Fibroblast of skin of scalp (primary cell): Measurements from ENCODE around the gene RNU1-1.
A peak's percentile ranks its signal among the peaks of the same experiment; 100 is the strongest.
"Not testable (repeated sequence)": the region's sequence is repeated elsewhere in the genome, so short reads cannot be mapped to it uniquely, and the experiment has no call there.

Experiments
- DNase-seq: peaks from one replicate; pipeline ENCODE4 v3.0.0-alpha.2; 2013

RNU1-1 gene

DNA sequence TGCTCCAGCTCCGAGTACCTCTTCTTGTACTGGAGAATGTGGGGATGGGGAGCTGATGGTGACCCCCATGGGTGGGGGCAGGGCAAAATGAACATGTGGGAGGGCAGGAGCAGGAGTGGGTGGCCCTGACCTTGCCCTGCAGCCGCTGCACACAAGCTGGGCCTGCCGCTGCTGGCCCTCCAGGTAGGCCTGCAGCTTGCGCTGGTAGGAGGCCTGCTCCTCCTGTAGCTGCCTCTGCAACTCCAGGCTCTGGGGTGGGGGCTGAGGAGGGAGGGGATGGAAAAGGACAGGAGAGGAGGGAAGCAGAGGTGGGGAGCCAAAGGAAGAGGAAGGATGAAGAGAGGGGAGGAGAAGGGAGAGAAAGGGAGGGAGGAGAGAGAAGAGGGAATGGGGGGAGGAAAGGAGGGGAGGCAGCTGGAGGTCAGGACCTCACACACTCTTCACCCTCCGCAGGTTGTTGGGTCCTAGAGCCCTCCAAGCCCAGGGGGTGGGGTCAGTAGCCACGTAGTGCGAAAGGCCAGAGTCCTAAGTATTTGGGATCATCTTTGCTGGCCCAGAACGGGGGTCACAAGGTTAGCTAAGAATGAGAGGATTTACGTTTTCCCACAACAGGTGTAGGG, 22.9 kb downstream of the RNU1-1 start:
- DNase-seq = no peak

DNA sequence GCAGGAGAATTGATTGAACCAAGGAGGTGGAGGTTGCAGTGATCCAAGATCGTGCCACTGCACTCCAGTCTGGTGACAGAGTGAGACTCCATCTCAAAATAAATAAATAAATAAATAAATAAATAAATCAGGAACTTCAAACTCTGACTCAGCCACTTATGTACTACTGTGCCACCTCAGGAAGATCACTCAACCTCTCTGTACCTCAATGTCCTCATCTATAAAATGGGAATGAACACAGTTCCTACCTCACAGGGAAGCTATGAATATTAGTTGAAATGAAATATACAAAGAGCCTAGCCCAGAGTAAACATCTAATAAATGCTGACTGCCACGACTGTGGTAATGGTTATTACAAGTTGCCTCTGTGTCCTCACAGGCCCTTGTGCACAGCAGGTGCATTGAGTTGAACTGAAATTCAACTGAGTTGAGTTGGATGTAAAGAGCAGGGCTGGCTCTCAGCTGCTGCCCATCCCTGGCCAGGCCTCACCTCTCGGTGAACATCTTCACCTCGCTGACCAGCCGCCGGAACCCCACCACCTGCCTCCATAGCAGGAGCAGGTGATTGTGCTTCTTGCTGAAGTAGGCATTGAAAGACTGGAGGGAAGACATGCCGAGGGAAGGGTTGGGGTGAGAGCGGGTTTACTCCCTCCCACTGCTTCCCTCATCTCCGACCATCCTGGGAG, 24.7 kb downstream of the RNU1-1 start:
- not testable (repeated sequence) for DNase-seq

- not testable (repeated sequence) for DNase-seq
These were observed 27.1 kb downstream of the RNU1-1 start for GRCh38 chr1:16487011-16487410.

DNA sequence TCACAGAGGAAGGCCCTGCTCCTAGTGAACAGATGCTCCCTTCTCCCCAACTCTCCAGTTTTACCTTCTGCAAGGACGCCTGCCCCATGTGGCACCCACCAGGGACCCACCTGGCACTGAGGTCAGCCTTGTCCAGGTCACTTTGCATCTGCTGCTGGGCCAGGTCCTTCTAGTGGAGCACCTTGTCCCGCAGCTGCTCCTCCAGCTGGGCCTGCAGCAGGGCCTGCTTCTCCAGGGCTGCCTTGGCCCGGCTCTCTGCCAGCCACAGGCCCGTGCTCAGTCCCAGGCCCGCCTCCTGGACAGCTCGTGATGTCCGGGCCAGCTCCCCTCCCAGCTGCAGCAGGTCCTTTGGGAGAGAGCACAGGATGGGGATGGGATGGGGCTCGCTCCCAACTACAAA, 27.8 kb downstream of the RNU1-1 start:
- not testable (repeated sequence) for DNase-seq

DNA sequence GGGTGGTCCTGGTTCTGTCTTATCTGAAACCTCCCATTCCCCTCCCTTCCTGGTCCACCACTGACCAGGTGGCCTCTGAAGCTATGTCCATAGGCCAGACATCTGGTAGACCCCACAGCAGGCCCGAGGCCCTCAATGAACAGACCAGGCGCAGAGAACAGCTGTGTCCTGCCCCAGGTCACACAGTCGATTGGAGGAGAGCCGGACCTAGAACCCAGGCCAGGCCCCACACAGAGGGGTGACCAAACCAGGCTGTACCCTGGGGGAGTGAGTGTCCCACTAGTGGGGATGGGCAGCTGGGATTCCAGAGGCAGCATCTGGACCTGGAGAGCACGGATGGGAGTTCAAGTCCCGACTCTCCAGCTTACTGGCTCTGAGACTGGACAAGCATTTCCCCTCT, 29.2 kb downstream of the RNU1-1 start:
- no peak for DNase-seq

DNA sequence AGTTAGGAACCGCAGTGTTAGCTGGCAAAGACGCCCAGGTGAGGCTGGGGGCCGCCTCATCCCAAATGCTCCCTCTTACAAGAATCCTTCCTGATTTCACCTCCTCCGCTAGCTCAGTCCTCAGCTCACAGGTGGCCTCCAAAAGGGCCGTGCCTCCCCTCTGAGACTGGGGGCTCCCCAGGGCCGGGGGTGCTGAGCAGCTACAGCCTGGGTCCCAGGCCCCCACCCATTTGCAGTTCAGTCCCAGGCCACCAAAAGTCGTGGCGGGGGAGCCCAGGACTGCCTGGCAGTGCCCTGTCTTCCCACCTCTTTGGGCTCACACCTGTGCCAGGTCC, 29.6 kb downstream of the RNU1-1 start:
- no peak for DNase-seq

GRCh38 chr1:16483639-16484500, 30.2 kb downstream of the RNU1-1 start:
- not testable (repeated sequence) for DNase-seq

GRCh38 chr1:16483146-16483545, 30.9 kb downstream of the RNU1-1 start:
- DNase-seq = not testable (repeated sequence)

- no peak for DNase-seq
These were observed 36.0 kb downstream of the RNU1-1 start for GRCh38 chr1:16478091-16478490.

GRCh38 chr1:16475771-16476770, 38.0 kb downstream of the RNU1-1 start:
- DNase-seq = not testable (repeated sequence)

- DNase-seq = not testable (repeated sequence)
These were observed 39.2 kb downstream of the RNU1-1 start for GRCh38 chr1:16474891-16475290.

DNA sequence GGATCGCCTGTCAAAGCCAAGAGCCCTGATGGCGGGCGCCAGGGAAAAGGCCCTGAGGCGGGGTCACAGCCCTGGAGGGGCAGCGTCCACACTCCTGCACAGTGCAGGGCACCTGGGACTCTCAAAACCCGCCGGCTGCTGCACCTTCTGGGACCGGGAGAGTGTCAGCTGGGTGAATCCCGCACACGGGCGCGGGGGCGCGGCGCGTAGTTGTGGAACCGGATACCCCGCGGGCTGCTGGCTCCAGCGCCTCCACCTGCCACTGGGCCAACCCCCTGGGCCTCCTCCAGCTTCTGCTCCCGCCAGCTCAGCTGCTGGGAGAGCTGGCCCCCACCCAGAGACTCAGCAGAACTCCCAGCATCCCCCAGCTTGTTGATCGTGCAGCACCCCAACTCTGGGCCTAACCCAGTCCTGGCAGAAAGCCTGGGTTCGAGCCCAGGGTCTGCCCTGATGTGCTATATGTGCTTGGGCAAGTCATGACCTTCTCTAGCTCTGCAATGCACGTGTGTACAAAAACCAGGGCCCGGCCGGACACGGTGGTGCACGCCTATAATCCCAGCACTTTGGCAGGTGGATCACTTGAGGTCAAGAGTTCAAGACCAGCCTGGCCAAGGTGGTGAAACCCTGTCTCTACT, 39.8 kb downstream of the RNU1-1 start:
- DNase-seq = no peak

DNA sequence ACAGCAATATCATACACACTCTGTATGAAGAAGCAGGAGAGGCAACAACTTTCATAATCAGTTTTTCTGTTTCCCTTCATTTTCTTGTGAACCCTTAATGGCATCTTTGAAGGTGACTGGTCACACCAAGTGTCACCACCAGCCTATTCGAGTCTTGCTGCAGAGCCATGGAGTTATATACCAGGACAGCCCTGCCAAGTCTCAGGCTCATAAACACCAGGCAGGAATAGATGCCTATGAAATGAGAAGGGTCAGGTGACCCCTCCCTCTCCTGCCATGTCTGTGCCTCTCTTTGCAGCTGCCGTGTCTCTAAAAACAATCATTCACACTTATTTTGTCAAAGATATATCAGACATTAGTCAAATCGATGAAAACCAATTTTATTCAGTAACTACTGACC, 45.5 kb downstream of the RNU1-1 start:
- DNase-seq = no peak

DNA sequence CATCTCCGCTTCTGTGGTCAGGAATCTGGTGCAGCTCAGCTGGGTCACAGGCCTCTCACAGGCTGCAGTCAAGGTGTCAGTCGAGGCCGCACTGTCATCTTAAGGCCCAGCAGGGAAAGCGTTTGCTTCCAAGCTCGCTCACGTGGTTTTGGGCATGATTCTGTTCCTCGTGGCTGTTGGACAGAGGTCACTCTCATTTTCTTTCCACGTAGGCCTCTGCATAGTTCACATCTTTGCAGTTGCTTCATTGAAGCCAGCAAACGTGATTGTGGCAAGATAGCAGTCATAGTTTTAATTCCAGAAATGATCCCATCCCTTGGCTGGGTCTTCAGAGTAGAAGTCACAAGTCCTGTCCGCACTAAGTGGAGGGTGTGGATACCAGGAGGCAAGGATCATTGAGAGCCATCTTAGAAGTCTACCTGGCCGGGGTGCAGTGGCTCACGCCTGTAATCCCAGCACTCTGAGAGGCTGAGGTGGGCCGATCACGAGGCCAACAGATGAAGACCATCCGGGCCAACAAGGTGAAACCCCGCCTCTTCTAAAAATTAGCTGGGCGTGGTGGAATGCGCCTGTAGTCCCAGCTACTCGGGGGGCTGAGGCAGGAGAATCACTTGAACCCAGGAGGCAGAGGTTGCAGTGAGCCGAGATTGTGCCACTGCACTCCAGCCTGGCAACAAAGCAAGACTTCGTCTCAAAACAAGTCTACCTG, 49.0 kb downstream of the RNU1-1 start:
- DNase-seq = peak; percentile 8
